Colonic mucosa (tissue), 4 donors: Measurements from ENCODE around the gene SLC8B1. TPM values are rescaled to one million over a fixed set of nuclear protein-coding genes. Genes with fewer than 3 reads are reported as not detected.
A peak's percentile ranks its signal among the peaks of the same experiment; 100 is the strongest.

Experiments used
- DNase-seq: peaks from one replicate; pipeline ENCODE4 v3.0.0-alpha.2; 2020
- H3K27ac ChIP-seq: fragments of 200-600 bp; one replicate; pipeline ENCODE4 v1.8.0; 2021
- H3K27me3 ChIP-seq: fragments of 200-600 bp; one replicate; pipeline ENCODE4 v1.8.0; 2021
- H3K36me3 ChIP-seq: fragments of 200-600 bp; one replicate; pipeline ENCODE4 v1.8.0; 2021
- H3K4me1 ChIP-seq: fragments of 200-600 bp; one replicate; pipeline ENCODE4 v1.8.0; 2021; ENCODE audit warnings: mild to moderate bottlenecking
- H3K4me3 ChIP-seq: fragments of 200-600 bp; one replicate; pipeline ENCODE4 v1.8.0; 2021
- H3K9ac ChIP-seq, 2 donors: one replicate each; pipeline ENCODE4 v1.7.0; 2013; ENCODE audit warnings: control low read depth in 2 of 2, low read depth in 2 of 2, low read length in 2 of 2
- H3K9me3 ChIP-seq: fragments of 200-600 bp; one replicate; pipeline ENCODE4 v1.8.0; 2021
- intact Hi-C: fragments of 100-400 bp; cut with DNase I; formaldehyde crosslinking; loops from one replicate; pipeline ENCODE4 v1.14.1; 2022
- total RNA-seq, 2 donors: library from RNA; stranded (reverse); fragmentation: NEBNext Ultra II Directional in 1 of 2; extraction: Animal tissue kit (Norgen Biotek cat#: 25700) in 1 of 2; gene quantifications; one replicate each; pipeline ENCODE4 v1.2.1, GENCODE V29; 2021
- TF ChIP-seq, protein P1 (sequence below): fragments of 200-600 bp; IDR thresholded peaks from one replicate; pipeline ENCODE4 v1.8.0; 2022; ENCODE audit warnings: antibody characterized with exemption, mild to moderate bottlenecking
- donor health status: healthy.
- donor health status: DM: no; HTN: no; CAD: no.
- donor health status: DM: no; HTN: no; CAD: no.

The SLC8B1 gene
- total RNA-seq, result 10 to 100 TPM; 34.3 to 44.1 TPM

DNA sequence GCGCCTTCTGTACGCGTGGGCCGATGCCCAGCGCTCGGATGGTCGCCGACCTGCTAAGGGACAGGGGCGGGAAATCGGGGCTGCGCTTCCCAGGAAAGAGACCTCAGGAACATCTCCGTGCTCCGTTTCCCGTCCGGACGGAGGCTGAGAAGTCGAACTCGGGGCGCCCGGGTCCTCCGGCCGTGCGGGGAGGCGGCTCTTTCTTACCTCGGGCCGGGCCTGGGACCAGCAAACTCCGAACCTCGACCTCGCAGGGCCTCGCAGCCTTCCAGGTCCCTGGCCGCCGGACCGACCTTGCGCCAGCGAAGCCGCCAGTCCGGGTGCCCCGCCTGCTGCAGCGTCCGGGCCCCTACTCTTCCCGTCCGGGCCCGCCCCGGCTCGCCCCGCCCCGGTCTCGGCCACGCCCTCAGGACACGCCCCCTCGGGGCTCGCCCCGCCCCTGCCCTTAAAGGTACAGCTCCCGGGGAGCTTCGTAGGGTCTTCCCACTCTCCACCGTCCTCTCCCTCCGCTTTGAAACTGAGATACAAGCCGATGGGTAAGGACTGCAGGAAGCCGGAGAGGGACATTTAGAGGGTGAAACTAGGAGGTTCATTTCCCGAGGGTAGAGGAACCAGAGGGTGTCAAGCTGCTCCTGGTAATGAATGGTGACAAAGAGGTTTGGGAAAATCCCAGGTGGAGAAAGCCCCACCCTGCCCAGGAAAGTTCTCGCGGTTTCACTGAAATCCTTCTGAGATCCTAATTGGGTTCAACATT, at the start of gene SLC8B1:
Gene SLC8B1 (minus strand): TSS at position 324 of the 754 bp plus-strand sequence. CDS start 2,231 bp downstream, outside the sequence.
- H3K4me1 ChIP-seq, result no peaks in the 10 kb centered on the region
- intact Hi-C loops, result no loop called here
- H3K9me3 ChIP-seq, result no peaks in the 10 kb centered on the region
- TF ChIP-seq, protein P1, sequence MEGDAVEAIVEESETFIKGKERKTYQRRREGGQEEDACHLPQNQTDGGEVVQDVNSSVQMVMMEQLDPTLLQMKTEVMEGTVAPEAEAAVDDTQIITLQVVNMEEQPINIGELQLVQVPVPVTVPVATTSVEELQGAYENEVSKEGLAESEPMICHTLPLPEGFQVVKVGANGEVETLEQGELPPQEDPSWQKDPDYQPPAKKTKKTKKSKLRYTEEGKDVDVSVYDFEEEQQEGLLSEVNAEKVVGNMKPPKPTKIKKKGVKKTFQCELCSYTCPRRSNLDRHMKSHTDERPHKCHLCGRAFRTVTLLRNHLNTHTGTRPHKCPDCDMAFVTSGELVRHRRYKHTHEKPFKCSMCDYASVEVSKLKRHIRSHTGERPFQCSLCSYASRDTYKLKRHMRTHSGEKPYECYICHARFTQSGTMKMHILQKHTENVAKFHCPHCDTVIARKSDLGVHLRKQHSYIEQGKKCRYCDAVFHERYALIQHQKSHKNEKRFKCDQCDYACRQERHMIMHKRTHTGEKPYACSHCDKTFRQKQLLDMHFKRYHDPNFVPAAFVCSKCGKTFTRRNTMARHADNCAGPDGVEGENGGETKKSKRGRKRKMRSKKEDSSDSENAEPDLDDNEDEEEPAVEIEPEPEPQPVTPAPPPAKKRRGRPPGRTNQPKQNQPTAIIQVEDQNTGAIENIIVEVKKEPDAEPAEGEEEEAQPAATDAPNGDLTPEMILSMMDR, result no peak
- H3K27ac ChIP-seq, result peak within 1 kb of the TSS; percentile 90
- H3K27me3 ChIP-seq, result no peaks in the 10 kb centered on the region
- peak; percentile 94 for DNase-seq
- H3K36me3 ChIP-seq, result no peaks in the 10 kb centered on the region
- H3K4me3 ChIP-seq, result peak within 1 kb of the TSS; percentile 85
- H3K9ac ChIP-seq, result peak within 1 kb of the TSS; percentile 83 to 90

DNA sequence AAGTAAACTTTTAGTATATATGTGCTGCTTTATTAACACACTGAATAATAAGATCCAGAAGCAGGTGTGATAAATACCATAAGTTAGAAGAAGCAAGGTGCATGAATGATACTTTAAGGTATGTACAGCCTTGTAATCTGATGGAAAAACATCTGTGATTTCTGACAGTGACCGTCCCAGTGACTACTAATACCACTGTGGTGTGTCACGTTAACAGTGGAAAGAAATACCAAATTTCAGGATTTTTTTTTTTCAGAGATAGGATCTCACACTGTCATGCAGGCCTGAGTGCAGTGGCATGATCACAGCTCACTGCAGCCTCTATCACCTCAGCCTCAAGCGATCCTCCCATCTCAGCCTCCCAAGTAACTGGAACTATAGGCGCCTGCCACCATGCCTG, 47.3 kb upstream of the SLC8B1 start:
- intact Hi-C loops, result no loop called here
- Histone ChIP-seq H3K4me3 (no peak overlapping the region), H3K9me3 (no peaks in the 10 kb centered on the region), H3K4me1 (no peaks in the 10 kb centered on the region), H3K27me3 (no peaks in the 10 kb centered on the region), H3K9ac (no peak overlapping the region), H3K36me3 (no peaks in the 10 kb centered on the region), H3K27ac (no peak overlapping the region)
- TF ChIP-seq, protein P1, result no peak
- no peak for DNase-seq

DNA sequence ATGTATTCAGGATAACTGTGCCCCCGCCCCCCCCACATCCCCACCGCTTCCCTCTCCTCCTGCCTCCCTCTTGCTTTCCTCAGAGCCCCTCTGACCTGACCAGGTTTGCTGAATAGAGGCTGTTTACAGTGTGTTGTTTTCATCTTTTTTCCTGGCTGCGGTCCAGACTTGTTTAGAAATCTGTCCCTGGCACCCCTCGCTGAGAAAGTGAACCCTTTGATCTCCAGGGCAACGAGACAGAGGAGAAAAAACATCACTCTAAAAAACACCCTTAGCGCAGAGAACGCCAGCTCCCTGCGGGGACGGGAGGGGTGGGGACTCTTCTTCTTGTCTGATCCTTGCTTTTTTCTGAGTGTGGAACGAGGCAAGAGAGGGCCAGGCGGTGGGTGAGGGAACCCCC, 46.3 kb upstream of the SLC8B1 start:
- Histone ChIP-seq H3K9me3 (no peaks in the 10 kb centered on the region), H3K4me1 (no peaks in the 10 kb centered on the region), H3K4me3 (no peak overlapping the region), H3K27me3 (no peaks in the 10 kb centered on the region), H3K27ac (no peak overlapping the region), H3K9ac (no peak overlapping the region), H3K36me3 (no peaks in the 10 kb centered on the region)
- DNase-seq, result no peak
- intact Hi-C loops, result no loop called here
- TF ChIP-seq, protein P1, result no peak

DNA sequence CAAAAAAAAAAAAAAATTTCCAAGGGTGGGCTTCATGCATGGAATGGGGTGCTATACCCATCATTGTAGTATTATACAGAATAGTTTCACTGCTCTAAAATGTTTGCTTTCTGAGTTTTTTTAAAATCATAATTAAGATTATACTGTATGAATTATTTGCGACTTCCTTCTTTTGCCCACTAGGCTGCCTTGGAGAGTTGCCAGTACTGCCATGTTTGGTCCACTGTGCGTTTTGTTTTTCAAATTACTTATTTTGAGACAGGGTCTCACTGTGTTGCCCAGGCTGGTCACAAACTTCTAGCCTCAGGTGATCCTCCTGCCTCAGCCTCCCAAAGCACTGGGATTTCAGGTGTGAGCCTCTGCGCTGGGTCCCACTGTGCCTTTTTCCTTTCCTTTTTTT, 43.4 kb upstream of the SLC8B1 start:
- Histone ChIP-seq H3K4me1 (no peaks in the 10 kb centered on the region), H3K9me3 (no peaks in the 10 kb centered on the region), H3K27me3 (no peaks in the 10 kb centered on the region), H3K9ac (no peak overlapping the region), H3K27ac (no peak overlapping the region), H3K36me3 (no peaks in the 10 kb centered on the region), H3K4me3 (no peak overlapping the region)
- TF ChIP-seq, protein P1, result no peak
- no peak for DNase-seq
- intact Hi-C loops, result no loop called here

DNA sequence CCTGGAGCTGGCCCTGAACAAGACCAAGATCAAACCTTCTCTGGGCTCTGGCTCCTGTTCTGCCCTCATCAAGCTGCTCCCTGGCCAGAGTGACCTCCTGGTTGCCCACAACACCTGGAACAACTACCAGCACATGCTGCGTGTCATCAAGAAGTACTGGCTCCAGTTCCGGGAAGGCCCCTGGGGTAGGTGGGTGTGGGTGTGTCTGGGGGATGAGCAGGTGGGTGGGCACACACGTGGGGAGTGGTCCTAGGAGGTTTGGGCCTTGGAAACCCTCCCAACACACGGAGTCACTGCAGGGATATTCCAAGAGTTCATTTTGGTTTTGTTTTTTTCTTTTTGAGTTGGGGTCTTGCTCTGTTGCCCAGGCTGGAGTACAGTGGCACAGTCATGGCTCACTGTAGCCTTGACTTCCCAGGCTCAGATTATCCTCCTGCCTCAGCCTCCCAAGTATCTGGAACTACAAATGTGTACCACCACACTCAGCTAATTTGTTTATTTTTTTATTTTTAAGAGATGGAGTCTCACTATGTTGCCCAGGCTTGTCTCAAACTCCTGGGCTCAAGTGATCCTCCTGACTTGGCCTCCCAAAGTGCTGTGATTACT, 40.0 kb upstream of the SLC8B1 start:
- no peak overlapping the region for H3K4me3 ChIP-seq
- H3K9ac ChIP-seq, result no peak overlapping the region
- H3K9me3 ChIP-seq, result no peaks in the 10 kb centered on the region
- no peaks in the 10 kb centered on the region for H3K27me3 ChIP-seq
- no peak for DNase-seq
- no peaks in the 10 kb centered on the region for H3K4me1 ChIP-seq
- H3K27ac ChIP-seq, result no peak overlapping the region
- H3K36me3 ChIP-seq, result no peaks in the 10 kb centered on the region
- intact Hi-C loops, result no loop called here
- TF ChIP-seq, protein P1, result no peak
